NCI-H345 (cell line): ENCODE measurements around the gene PLEKHA7.

ENCODE experiments used
- DNase-seq: peaks from one replicate; lab custom pipeline; 2025; lab: John Stamatoyannopoulos, UW

The PLEKHA7 gene

GRCh38 chr11:16942911-16943310 lies 71.3 kb downstream of the PLEKHA7 start:
- DNase-seq: no peak

- DNase-seq: no peak
Measured at GRCh38 chr11:16942342-16942741, 71.9 kb downstream of the PLEKHA7 start.

- no peak for DNase-seq
Measured at GRCh38 chr11:16941935-16942334, 72.3 kb downstream of the PLEKHA7 start.

GRCh38 chr11:16938061-16938460 lies 76.2 kb downstream of the PLEKHA7 start:
- DNase-seq: no peak

- no peak for DNase-seq
Measured at GRCh38 chr11:16936643-16937042, 77.6 kb downstream of the PLEKHA7 start.

GRCh38 chr11:16935518-16936302 lies 78.5 kb downstream of the PLEKHA7 start:
- DNase-seq: peak; percentile 10

- DNase-seq: no peak
Measured at GRCh38 chr11:16933756-16934603, 80.2 kb downstream of the PLEKHA7 start.

GRCh38 chr11:16933291-16933690 lies 80.9 kb downstream of the PLEKHA7 start:
- no peak for DNase-seq

GRCh38 chr11:16928044-16928443 lies 86.2 kb downstream of the PLEKHA7 start:
- no peak for DNase-seq

- DNase-seq: no peak
Measured at GRCh38 chr11:16926883-16927626, 87.2 kb downstream of the PLEKHA7 start.

- peak; percentile 41 for DNase-seq
Measured at GRCh38 chr11:16925561-16926065, 88.6 kb downstream of the PLEKHA7 start.

- no peak for DNase-seq
Measured at GRCh38 chr11:16924826-16925560, 89.2 kb downstream of the PLEKHA7 start.

GRCh38 chr11:16924462-16924825 lies 89.8 kb downstream of the PLEKHA7 start:
- no peak for DNase-seq

- no peak for DNase-seq
Measured at GRCh38 chr11:16923987-16924386, 90.2 kb downstream of the PLEKHA7 start.

GRCh38 chr11:16921668-16922067 lies 92.5 kb downstream of the PLEKHA7 start:
- DNase-seq: no peak

- DNase-seq: no peak
Measured at GRCh38 chr11:16921019-16921418, 93.2 kb downstream of the PLEKHA7 start.

GRCh38 chr11:16920559-16920958 lies 93.7 kb downstream of the PLEKHA7 start:
- no peak for DNase-seq

GRCh38 chr11:16918543-16919182 lies 95.6 kb downstream of the PLEKHA7 start:
- peak; percentile 30 for DNase-seq

- DNase-seq: no peak
Measured at GRCh38 chr11:16917941-16918340, 96.3 kb downstream of the PLEKHA7 start.

- DNase-seq: peak; percentile 72
Measured at GRCh38 chr11:16912692-16913111, 101.5 kb downstream of the PLEKHA7 start.

- no peak for DNase-seq
Measured at GRCh38 chr11:16911658-16912057, 102.6 kb downstream of the PLEKHA7 start.
